Testis (tissue), 2 donors: ENCODE measurements around the gene VWA5B1.

ENCODE experiments used
- POLR2A ChIP-seq: fragments of 450-650 bp; IDR thresholded peaks from one replicate; pipeline ENCODE4 v1.6.1; 2017; ENCODE audit warnings: antibody characterized with exemption, mild to moderate bottlenecking, moderate library complexity
- TF ChIP-seq, protein P1 (sequence below), 3 experiments: fragments of 450-650 bp in 2 of 3; fragments of 200-600 bp in 1 of 3; sonication (generic) in 1 of 3; IDR thresholded peaks; one replicate each; pipeline ENCODE4 v1.5.1; 2016 to 2019; ENCODE audit warnings: antibody characterized with exemption in 3 of 3, mild to moderate bottlenecking in 2 of 3, moderate library complexity in 1 of 3

DNA sequence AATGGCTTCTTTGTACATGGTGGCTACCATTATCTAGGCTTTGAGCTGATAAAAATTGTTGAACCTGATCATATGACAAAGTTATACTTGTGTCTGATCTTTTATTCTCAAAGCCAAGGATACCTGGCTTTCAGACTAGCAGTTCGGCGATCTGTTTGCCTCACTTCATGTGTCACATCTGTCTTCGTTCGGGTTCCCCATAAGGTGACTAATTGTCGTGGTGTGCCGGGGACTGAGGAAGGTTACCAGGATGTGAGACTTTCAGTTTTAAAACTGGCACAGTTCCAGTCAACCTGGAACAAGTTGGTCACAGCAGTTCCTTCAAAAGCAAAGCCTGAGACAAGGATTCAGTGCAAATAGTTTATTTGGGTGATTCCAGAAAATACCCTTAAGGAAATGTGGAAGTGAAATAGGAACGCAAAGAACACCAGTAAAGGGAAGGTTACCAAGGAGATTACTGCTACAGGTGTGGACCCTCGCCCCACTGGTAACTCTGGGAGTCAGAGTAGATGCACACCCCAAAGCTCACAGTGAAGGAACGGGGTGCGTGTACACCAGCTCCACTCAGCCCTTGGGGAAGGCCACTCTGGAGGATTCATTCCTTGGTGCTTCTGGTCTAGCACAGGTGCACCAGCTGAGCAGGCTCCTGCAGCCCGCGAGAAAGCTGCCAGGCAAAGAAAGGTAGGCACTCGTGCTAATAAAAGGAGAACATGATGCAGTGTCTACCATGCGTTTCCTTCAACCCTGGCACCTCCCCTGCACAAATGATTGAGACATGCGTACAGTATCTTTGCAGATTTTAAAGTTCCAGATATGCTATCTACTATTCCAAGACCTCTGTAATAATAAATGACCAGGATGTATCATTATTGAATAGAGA lies 69.0 kb downstream of the VWA5B1 start:
- no peak for TF ChIP-seq POLR2A
- TF ChIP-seq, protein P1, sequence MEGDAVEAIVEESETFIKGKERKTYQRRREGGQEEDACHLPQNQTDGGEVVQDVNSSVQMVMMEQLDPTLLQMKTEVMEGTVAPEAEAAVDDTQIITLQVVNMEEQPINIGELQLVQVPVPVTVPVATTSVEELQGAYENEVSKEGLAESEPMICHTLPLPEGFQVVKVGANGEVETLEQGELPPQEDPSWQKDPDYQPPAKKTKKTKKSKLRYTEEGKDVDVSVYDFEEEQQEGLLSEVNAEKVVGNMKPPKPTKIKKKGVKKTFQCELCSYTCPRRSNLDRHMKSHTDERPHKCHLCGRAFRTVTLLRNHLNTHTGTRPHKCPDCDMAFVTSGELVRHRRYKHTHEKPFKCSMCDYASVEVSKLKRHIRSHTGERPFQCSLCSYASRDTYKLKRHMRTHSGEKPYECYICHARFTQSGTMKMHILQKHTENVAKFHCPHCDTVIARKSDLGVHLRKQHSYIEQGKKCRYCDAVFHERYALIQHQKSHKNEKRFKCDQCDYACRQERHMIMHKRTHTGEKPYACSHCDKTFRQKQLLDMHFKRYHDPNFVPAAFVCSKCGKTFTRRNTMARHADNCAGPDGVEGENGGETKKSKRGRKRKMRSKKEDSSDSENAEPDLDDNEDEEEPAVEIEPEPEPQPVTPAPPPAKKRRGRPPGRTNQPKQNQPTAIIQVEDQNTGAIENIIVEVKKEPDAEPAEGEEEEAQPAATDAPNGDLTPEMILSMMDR (IDR thresholded peaks at IDR 0.05), result no peak
